GM10847 (cell line): ENCODE data around the gene ZIM2.

Experiments
- POLR2A ChIP-seq: IDR thresholded peaks from 2 replicates; pipeline ENCODE4 v1.6.1; 2011; ENCODE audit not compliant: insufficient read length; ENCODE audit errors: extremely low read depth

ZIM2 gene

DNA sequence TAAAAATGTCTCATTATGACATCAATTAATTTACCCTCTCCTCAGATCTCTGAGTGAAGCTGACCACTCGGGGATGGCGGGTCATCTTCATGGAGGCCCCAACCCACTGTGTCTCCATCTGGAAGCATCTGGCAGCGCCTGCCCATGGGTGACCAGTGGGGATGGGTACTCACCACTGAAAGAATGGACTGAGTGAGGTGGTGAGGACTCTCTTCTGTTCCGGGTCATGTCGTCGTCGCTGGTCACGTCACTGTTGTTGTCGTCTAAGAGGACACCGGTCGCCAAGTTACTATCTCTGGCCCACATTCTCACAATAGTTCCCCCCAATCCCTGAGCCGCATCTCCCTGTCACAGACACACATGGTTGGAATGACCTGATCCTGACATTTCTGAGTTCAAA is 17.1 kb downstream of the ZIM2 start:
- TF ChIP-seq POLR2A, result no peak

DNA sequence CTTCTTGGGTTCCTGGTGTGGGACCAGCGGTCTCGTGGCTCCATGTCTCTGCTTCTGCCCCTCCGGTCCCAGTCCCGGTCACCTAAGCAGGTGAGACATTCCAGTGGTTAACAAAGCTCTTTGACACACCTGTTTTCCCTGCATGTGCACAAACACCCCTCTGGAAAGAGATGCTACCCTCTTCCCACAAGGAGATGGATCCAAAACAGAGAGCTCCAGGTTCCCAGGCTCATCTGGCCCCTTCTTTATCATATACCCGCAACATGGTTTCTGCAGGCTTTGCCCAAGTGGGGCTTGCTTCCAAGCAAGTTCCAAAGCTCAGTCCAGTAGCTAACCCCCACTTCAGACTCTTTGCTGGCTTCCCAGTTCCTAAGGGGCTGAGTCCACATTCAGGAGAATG is 17.8 kb downstream of the ZIM2 start:
- no peak for TF ChIP-seq POLR2A

DNA sequence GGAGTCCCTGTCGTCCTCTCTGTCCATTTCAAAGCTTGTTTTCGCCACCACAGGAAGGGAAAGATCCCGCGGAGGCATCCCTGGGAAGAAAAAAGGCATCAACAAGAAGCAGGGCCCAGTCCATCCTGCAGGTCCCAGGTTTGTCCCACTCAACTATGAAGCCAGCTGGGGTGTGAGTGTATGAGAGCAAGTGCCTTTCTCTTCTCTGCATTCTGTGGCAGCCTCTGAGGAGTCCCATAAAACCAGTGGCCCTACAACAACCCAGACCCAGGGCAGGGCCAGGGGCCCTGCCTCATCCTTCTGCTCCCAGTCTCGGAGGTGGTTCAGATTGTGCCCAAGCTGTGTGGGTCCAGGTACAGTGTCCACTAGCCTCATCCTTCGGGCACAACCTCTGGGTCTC is 18.9 kb downstream of the ZIM2 start:
- TF ChIP-seq POLR2A, result no peak

DNA sequence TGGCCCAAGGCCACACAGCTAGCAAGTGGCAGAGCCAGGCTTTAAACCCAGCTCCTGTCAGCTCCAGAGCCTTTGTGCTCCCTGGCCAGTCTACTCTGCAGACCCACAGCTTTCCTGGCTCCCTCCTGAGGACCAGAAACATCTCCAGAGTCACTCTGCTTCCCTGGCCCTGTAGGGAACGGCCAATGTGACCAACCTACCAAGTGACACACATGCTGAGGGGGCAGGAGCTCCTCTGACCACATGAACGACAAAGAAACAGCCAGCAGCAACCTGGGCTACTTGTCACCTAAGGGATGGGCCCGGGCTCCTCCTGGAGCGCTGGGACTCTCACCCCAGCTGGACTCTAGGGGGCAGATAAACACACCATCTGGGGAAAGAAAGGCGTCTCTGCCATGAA is 19.3 kb downstream of the ZIM2 start:
- TF ChIP-seq POLR2A, result no peak

DNA sequence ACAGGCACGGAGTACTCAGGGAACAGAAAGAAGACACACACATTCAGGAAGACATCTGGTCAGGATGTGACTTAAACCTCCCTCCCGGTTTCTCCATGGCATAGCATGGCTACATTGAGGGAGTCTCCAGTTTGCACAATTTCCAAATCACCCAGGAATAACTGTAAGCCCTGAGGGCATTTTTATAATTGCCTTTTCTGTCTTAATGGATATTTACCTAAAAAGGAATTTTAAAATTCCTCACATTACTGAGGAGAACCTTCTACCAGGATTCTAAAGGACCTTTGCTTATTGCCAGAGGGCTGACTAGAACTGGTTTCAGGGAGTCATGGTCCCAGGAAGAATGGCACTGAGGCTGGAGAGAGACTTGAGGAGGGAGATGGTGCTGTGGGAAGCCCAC is 21.4 kb downstream of the ZIM2 start:
- TF ChIP-seq POLR2A, result no peak

DNA sequence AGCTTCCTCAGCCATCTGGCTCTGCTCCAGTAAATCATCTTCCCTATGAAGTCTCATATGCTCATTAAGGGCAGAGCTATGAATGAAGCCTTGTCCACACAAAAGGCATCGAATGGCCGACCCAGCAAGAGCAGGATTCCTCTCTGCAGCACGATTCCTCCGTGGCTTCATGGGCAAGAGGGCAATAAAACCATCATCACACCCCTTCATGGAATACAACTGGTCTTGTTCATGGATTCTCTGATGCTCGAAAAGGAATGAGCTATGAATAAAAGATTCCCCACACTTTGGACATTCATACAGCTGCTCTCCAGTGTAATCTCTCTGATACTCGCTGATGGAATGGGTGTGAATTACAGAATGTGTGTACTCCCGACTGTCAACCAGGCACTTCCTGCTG is 25.9 kb downstream of the ZIM2 start:
- no peak for TF ChIP-seq POLR2A

DNA sequence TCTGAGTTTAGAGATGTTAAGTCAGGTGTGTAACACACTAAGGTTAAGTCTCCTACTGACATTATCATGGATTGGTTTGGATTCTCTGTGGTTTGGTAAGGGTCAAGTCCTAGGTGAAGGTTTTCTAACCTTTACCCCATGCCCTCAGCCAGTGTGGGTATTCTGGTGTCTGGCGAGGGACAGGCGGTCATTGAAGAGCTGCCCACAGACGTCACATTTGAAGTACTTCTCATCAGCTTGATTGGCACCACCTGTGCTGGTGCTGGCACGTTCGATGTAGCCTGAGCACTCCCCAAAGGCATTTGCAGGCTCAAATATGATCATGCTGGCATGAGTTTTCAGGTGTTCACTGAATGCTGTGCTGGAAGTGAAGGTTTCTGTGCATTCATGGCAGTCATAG is 27.0 kb downstream of the ZIM2 start:
- no peak for TF ChIP-seq POLR2A

DNA sequence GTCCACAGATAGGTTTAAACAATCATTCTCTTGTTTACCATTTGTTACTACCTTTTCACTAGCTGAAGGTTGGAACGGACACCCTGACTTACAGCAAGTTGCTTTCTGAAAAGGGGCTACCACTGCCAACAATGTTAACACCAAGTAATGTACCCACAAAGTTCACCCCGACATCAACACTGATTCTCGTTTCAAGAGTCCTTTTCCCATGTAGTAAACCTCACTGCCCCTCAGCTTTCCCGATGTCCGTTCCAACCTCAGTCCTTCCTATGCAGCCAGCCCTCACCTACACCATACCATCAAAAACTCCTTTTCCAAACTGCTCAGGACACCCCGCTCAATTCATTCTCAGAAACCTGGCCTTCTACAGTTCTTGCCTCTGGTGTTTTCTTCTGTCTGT is 29.0 kb downstream of the ZIM2 start:
- TF ChIP-seq POLR2A, result no peak

DNA sequence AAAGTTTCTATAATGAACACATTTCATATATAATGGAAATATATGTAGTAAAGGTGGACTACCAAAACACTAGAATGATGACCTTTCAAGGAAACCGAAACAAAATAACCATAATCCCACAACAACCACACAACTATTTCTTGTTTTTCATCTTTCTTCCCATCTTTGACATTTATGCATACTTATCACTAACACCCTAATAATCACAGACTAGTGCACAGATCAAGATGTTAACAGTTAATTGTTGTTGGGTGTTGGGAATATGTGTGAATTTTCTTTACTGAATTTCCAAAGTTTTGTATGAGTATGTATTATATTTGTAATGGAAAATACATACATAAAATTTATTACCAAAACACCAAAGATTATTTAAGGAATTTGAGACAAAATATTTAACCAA is 30.3 kb downstream of the ZIM2 start:
- TF ChIP-seq POLR2A, result no peak

DNA sequence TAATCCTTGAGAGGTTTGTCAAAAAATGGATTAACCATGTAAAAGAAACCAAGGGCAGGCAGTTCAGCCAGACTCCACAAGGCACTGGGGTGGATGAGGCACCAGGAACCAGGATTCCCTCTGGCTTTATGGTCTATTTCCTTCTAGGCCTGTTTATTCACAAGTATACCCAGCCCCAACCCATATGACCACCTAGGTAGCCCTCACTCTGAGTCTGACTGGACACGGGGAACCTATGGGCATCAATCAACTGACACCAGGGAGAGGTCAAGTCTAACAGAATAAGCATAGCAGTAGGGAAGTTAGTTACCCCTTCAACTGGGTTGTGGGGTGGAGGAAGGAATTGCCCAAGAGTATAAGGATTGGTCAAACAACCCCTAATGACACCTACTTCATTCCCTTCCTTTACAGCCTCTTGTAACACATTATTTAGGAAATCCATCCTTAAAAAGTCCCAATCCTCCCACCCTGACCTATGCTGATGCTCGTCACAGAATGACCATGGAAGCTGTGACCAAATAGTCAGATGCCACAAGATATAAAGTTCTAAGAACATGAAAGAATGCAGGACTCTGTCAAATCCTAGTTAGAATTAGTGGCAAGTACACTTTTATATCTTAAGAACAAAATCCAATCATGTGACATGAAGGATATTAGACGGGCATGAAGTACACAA is 31.7 kb downstream of the ZIM2 start:
- no peak for TF ChIP-seq POLR2A

DNA sequence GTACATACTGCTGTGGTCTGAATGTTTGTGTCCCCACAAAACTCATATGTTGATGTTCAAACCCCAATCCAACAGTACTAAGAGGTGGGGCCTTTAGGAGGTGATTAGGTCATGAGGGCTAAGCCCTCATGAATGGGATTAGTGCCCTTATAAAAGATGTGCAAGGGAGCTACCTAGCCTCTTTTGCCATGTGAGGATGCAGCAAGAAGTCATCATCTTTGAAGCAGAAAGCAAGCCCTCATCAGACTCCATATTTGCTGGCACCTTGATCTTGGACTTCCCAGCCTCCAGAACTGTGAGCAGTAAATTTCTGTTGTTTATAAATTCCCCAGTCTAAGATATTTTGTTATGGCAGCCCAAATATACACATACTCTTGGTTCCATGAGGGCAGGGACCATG is 33.9 kb downstream of the ZIM2 start:
- TF ChIP-seq POLR2A, result no peak

DNA sequence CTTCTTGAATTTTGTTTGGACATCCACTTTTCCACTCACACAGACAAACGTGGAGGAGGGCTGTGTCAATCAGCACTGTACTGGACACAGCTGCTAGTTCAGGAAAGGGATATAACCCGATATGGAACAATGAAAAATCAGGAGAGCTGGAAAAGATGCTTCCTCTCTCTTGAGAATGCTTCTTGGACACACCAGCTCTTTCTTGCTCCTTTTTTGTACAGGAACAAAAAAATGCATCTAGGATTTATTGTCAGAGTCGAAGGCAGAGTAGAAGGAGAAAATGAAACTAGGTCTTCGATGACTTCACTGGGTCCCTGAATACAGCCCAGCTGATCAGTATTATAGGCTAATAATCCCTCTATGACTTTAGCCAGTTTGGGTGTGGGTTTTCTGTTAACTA is 62.2 kb downstream of the ZIM2 start:
- TF ChIP-seq POLR2A, result no peak

DNA sequence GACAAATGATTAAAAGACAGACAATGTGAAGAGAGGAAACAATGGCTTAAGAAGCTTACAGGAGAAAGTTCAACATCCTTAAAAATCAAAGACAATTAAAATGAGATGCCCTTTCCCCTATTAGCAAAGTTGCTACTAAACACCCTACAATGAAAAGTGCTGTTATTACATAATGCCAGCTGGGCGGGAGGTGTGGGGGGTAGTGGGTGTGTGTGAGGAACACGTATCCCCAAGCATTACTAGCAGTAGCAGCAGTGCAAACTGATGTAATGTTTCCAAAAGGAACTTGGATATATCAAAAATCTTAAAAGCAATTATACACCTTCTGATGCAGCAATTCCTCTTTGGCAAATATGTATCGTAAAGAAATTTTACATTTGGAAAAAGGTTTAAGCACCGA is 70.9 kb downstream of the ZIM2 start:
- TF ChIP-seq POLR2A, result no peak

DNA sequence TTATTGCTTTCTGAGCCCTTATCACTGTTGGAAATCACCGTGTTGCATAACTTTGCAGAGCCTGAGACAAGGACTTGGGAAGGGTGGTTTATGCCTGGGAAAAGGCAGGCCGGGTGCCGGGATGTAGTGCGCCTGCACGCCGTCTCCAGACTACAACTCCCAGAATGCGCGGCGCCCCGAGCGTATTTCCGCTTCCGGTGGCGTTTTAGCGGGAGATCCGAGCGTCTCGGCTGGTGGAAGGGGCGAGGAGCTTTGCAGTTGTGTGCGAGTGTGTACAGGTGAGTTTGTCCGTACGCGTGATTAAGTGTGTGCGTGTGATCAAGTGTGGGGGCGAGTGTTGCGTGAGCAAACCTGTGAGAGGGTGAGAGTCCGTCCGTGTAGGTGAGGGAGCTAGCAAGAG is 75.4 kb downstream of the ZIM2 start:
- TF ChIP-seq POLR2A, result no peak

DNA sequence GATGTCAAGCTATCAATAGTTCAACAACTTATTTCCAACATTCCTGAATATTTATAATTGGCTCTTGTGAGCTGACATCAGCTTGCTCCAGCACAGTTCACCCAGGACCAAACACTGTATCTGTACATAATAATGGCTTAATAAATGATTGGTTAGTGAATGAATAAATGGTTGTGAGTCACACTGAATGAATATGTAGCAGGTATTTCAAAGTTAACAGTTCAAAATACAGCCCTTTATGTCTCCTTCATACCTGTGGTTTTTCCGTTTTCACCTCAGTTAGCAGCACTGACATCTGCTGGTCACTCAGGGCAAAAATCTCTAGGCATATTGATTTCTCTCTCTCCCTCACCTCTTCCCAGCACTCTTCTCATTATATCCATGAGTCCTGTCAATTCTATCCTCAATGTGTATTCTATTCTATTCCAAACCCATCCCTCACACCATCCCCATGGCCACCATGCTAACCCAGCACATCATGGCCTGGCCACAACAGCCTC is 76.3 kb downstream of the ZIM2 start:
- no peak for TF ChIP-seq POLR2A

DNA sequence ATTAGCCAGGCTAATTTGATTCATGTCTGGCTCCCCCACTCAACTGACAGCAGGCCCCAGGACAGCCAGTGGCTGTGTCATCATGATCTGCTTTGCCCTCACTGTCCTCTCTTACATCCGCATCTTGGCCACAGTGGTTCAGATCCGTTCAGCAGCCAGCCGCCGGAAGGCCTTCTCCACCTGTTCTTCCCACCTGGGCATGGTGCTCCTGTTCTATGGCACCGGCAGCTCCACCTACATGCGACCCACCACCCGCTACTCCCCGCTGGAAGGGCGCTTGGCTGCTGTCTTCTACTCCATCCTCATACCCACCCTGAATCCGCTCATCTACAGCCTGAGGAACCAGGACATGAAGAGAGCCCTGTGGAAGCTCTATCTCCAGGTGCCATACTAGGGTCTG is 79.7 kb downstream of the ZIM2 start:
- TF ChIP-seq POLR2A, result no peak

DNA sequence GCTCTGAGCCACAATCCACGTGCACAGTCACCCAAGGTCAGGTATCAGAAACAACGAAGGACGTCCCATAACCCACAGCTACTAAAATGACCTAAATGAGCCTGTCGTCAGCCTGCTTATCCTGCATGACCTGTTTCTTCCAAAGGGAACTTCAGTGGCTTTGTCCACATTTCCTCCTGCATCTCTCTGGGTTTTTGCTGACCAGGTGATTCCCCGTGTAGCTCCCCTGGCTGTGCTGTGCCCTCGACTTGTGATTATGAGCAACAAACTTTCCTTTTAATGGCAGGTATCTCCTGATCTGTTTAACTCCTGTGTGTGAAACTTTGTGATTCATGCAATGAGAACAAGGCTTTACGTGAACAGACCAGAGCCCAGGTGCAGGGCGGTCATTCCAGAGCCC is 81.0 kb downstream of the ZIM2 start:
- TF ChIP-seq POLR2A, result no peak
